ENCODE results near the gene FSTL1.

GRCh38 chr3:120425572-120426250 lies 25.1 kb downstream of the FSTL1 start:
- TF ChIP-seq, protein P1, sequence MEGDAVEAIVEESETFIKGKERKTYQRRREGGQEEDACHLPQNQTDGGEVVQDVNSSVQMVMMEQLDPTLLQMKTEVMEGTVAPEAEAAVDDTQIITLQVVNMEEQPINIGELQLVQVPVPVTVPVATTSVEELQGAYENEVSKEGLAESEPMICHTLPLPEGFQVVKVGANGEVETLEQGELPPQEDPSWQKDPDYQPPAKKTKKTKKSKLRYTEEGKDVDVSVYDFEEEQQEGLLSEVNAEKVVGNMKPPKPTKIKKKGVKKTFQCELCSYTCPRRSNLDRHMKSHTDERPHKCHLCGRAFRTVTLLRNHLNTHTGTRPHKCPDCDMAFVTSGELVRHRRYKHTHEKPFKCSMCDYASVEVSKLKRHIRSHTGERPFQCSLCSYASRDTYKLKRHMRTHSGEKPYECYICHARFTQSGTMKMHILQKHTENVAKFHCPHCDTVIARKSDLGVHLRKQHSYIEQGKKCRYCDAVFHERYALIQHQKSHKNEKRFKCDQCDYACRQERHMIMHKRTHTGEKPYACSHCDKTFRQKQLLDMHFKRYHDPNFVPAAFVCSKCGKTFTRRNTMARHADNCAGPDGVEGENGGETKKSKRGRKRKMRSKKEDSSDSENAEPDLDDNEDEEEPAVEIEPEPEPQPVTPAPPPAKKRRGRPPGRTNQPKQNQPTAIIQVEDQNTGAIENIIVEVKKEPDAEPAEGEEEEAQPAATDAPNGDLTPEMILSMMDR (IDR thresholded peaks at IDR 0.05), result no peak
- TF ChIP-seq, protein P2, sequence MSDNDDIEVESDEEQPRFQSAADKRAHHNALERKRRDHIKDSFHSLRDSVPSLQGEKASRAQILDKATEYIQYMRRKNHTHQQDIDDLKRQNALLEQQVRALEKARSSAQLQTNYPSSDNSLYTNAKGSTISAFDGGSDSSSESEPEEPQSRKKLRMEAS (IDR thresholded peaks at IDR 0.05; ENCODE audit: low read depth), result peak; percentile 56; the same call in 1 of the 2 replicates
- TF ChIP-seq GABPA (IDR thresholded peaks at IDR 0.05; ENCODE audit: low read depth), result no peak
- TF ChIP-seq EZH2phosphoT487 (IDR thresholded peaks at IDR 0.05; ENCODE audit: borderline replicate concordance, low read depth), result no peak
- TF ChIP-seq EP300 (IDR thresholded peaks at IDR 0.05; ENCODE audit: borderline replicate concordance in 1 of 2, low read depth in 1 of 2, low read length in 1 of 2), result peak; percentile 76 to 84
- peak; percentile 92 for TF ChIP-seq TEAD4 (IDR thresholded peaks at IDR 0.05; ENCODE audit: borderline replicate concordance, insufficient read depth)
- no peak; the same call in 1 of the 2 replicates for TF ChIP-seq RXRA (IDR thresholded peaks at IDR 0.05; ENCODE audit: borderline replicate concordance, low read depth)
- TF ChIP-seq CHD2 (IDR thresholded peaks at IDR 0.05; ENCODE audit: low read length, partially characterized antibody), result no peak
- TF ChIP-seq, protein P3, sequence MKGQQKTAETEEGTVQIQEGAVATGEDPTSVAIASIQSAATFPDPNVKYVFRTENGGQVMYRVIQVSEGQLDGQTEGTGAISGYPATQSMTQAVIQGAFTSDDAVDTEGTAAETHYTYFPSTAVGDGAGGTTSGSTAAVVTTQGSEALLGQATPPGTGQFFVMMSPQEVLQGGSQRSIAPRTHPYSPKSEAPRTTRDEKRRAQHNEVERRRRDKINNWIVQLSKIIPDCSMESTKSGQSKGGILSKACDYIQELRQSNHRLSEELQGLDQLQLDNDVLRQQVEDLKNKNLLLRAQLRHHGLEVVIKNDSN (IDR thresholded peaks at IDR 0.05; ENCODE audit: borderline replicate concordance, low read depth), result no peak
- TF ChIP-seq TAF1 (IDR thresholded peaks at IDR 0.05; ENCODE audit: borderline replicate concordance, low read depth, low read length), result no peak
- no peak for TF ChIP-seq SMC3 (IDR thresholded peaks at IDR 0.05; ENCODE audit: low read depth, low read length)
- peak; percentile 26; the same call in 1 of the 2 replicates for TF ChIP-seq REST (IDR thresholded peaks at IDR 0.05; ENCODE audit: low read depth, low read length)
- no peak for TF ChIP-seq RAD21 (IDR thresholded peaks at IDR 0.05; ENCODE audit: low read length)

Measured in SK-N-SH (cell line).